ENCODE results near the gene MRPL3.

DNA sequence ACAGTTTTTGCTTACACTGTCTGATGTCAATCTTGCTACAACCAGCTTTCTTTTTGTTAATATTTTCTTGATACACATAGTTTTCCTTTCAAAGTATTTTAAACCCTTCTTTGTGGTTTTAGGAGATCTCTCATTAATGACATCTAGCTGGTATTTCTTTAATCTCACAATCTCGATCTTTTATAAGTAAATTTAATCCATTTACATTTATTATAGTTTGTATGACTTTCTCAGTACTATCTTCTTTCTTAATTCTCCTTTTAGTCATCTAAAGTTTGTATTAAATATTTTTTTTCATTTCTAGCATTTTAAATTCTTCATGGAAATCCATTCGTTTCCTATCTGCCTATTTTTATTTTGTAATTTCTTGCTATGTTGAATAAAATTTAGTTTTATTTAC, 55.4 kb downstream of the MRPL3 start:
- TF ChIP-seq, protein P1, sequence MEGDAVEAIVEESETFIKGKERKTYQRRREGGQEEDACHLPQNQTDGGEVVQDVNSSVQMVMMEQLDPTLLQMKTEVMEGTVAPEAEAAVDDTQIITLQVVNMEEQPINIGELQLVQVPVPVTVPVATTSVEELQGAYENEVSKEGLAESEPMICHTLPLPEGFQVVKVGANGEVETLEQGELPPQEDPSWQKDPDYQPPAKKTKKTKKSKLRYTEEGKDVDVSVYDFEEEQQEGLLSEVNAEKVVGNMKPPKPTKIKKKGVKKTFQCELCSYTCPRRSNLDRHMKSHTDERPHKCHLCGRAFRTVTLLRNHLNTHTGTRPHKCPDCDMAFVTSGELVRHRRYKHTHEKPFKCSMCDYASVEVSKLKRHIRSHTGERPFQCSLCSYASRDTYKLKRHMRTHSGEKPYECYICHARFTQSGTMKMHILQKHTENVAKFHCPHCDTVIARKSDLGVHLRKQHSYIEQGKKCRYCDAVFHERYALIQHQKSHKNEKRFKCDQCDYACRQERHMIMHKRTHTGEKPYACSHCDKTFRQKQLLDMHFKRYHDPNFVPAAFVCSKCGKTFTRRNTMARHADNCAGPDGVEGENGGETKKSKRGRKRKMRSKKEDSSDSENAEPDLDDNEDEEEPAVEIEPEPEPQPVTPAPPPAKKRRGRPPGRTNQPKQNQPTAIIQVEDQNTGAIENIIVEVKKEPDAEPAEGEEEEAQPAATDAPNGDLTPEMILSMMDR (IDR thresholded peaks at IDR 0.05), result no peak
- TF ChIP-seq POLR2A (IDR thresholded peaks at IDR 0.05), result no peak
